Calu3 (cell line): ENCODE data around the gene HTR2C. TPM values are rescaled to one million over a fixed set of nuclear protein-coding genes. Genes with fewer than 3 reads are reported as not detected.

ENCODE experiments used
- BruUV-seq: library from RNA; stranded (reverse); fragments of 400-500 nt; replicated peaks from 2 replicates; lab custom pipeline; 2021; lab: Mats Ljungman, UMichigan
- CTCF ChIA-PET: fragments of 300-600 bp; sonication (Branson Sonifier 250); formaldehyde crosslinking; loops from one replicate; lab custom pipeline; 2022; ENCODE audit warnings: antibody characterized with exemption; lab: Charles Lee
- DNase-seq: peaks from one replicate; pipeline ENCODE4 v3.0.0; 2022
- H3K27ac Mint-ChIP-seq: one replicate; pipeline ENCODE4 v1.8.0; 2022; ENCODE audit warnings: mixed read lengths; ENCODE audit not compliant: unreplicated experiment
- H3K27me3 Mint-ChIP-seq: one replicate; pipeline ENCODE4 v1.8.0; 2022; ENCODE audit warnings: mixed read lengths; ENCODE audit not compliant: unreplicated experiment
- H3K36me3 Mint-ChIP-seq: one replicate; pipeline ENCODE4 v1.8.0; 2022; ENCODE audit warnings: mild to moderate bottlenecking, moderate library complexity, mixed read lengths; ENCODE audit not compliant: insufficient read depth, unreplicated experiment
- H3K4me1 Mint-ChIP-seq: one replicate; pipeline ENCODE4 v1.8.0; 2022; ENCODE audit warnings: mild to moderate bottlenecking, low read depth, mixed read lengths; ENCODE audit not compliant: unreplicated experiment
- H3K4me3 Mint-ChIP-seq: one replicate; pipeline ENCODE4 v1.8.0; 2022; ENCODE audit warnings: mild to moderate bottlenecking, low read depth, moderate library complexity, mixed read lengths; ENCODE audit not compliant: unreplicated experiment
- H3K9me3 Mint-ChIP-seq: one replicate; pipeline ENCODE4 v1.8.0; 2022; ENCODE audit warnings: low read depth, mixed read lengths; ENCODE audit not compliant: unreplicated experiment
- CTCF ChIP-seq: fragments of 200-600 bp; IDR thresholded peaks from one replicate; pipeline ENCODE4 v1.8.0; 2022; ENCODE audit warnings: antibody characterized with exemption; ENCODE audit not compliant: unreplicated experiment
- intact Hi-C: fragments of 100-400 bp; cut with micrococcal nuclease; formaldehyde crosslinking; loops from one replicate; pipeline ENCODE4 v1.10.0; 2022; ENCODE audit not compliant: unreplicated experiment
- microRNA-seq: library from miRNA; unstranded; fragments of <30 nt; microRNA quantifications from one replicate; pipeline ENCODE4 v1.2.0, GENCODE V29; 2022
- total RNA-seq: library from RNA; stranded (reverse); gene quantifications from 2 replicates; pipeline ENCODE4 v1.2.3, GENCODE V29; 2022

Gene HTR2C
- total RNA-seq, 1 experiment from 2014 or later: not detected

GRCh38 chrX:114952696-114953095 is 368.8 kb downstream of the HTR2C start:
- Mint-ChIP-seq H3K27me3 (no peaks in the 10 kb centered on the region), H3K9me3 (peaks cover 2% of the 10 kb centered on the region), H3K4me1 (no peaks in the 10 kb centered on the region), H3K27ac (no peak overlapping the region), H3K36me3 (no peaks in the 10 kb centered on the region), H3K4me3 (no peak overlapping the region)
- DNase-seq: no peak
- BruUV-seq: no TSS peak
- no peak for TF ChIP-seq CTCF
- CTCF ChIA-PET: no interaction called here
- intact Hi-C loops: no loop called here

Small RNA genes lying within 50 kb of the gene (microRNA-seq; reads per million reads assigned to microRNA genes)
- gene MIR1264 (not detected), gene MIR1298 (2.5 reads per million), gene MIR1911 (not detected), gene MIR1912 (1.1 reads per million), gene MIR448 (not detected), gene MIR764 (not detected)
